HG03064 (cell line): ENCODE data around the gene LAMC2.
"Not testable (repeated sequence)": the region's sequence is repeated elsewhere in the genome, so short reads cannot be mapped to it uniquely, and the experiment has no call there.

Experiments used
- ATAC-seq: cut with Tn5 transposase; IDR thresholded peaks from one replicate; pipeline ENCODE4 v1.9.1; 2021; ENCODE audit warnings: low read depth; ENCODE audit not compliant: unreplicated experiment

Gene LAMC2

GRCh38 chr1:183251101-183251958, 65.3 kb downstream of the LAMC2 start:
- ATAC-seq, result no peak

DNA sequence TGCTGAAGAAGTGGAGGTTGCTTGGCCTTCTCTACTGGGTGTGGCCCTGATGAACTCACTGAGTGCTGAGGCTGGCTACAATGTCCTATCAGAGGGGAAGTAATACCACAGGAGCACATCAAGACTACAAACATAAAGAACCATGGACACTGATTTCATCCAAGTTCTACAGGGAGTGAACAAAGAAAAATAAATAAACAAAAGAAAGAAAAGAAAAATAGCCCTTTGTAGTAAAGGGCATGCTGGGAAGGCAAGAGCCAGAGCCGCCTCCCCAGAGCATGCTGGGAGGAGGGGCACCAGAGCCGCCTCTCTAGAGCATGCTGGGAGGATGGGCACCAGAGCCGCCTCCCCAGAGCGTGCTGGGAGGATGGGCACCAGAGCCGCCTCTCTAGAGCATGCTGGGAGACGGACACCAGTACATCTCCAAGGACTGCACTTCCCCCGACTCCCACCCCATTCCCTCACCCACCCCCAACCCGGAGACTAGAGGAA, 65.9 kb downstream of the LAMC2 start:
- ATAC-seq, result no peak

- ATAC-seq, result no peak
Observed at GRCh38 chr1:183255073-183255472, 69.0 kb downstream of the LAMC2 start.

GRCh38 chr1:183259924-183260323, 73.9 kb downstream of the LAMC2 start:
- ATAC-seq, result no peak

GRCh38 chr1:183262628-183263200, 76.7 kb downstream of the LAMC2 start:
- ATAC-seq, result no peak

GRCh38 chr1:183263886-183264602, 78.0 kb downstream of the LAMC2 start:
- ATAC-seq, result no peak

DNA sequence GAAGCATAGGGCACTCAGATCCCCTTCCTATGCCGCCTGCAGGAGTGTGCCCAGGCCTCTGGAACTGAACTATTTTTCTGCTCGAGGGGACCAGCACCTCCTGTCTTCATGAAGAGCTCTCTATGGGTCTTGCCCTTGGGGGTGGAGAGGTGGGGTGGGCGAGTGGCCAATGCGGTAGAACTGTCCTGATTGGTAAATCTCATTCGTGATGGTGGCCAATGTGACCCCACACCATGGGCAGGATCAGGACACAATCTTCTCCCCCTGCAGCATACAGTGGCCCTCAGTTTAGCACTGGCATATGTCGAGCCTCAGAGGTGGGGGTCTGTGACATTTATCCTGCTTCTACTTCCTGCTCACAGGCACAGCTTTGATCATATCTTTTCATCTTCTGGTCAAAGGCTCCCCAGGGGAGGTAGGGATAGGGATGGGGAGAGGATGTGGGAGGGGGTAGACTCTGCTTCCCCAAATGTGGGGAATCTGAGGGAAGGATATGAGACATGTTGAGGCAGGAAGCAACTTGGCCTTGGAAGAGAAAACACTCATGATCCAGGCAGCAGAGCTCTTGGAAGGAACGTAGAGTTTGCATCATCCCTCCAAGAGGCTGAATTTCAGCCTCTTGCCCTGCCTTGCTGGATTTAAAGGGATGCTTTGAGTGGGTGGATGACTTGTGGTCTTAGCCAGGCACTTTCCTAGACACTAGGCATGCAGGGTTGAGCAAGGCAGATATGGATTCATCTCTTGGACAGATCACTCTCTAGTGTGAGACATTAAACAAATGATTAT, 81.8 kb downstream of the LAMC2 start:
- no peak for ATAC-seq

GRCh38 chr1:183270541-183271141, 84.6 kb downstream of the LAMC2 start:
- ATAC-seq, result no peak

- ATAC-seq, result no peak
Observed at GRCh38 chr1:183272390-183272848, 86.4 kb downstream of the LAMC2 start.

- no peak for ATAC-seq
Observed at GRCh38 chr1:183273300-183273699, 87.2 kb downstream of the LAMC2 start.

DNA sequence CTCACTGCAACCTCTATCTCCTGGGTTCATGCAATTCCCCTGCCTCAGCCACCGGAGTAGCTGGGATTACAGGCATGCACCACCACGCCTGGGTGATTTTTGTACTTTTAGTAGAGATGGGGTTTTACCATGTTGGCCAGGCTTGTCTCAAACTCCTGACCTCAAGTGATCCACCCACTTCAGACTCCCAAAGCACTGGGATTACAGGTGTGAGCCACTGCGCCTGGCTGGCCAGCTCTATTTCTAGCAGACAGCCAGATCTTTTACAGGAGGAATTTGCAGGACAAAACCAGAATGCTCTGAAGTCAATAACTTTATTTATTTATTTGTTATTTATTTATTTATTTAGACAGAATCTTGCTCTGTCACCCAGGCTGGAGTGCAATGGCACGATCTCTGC, 87.9 kb downstream of the LAMC2 start:
- ATAC-seq, result not testable (repeated sequence)

DNA sequence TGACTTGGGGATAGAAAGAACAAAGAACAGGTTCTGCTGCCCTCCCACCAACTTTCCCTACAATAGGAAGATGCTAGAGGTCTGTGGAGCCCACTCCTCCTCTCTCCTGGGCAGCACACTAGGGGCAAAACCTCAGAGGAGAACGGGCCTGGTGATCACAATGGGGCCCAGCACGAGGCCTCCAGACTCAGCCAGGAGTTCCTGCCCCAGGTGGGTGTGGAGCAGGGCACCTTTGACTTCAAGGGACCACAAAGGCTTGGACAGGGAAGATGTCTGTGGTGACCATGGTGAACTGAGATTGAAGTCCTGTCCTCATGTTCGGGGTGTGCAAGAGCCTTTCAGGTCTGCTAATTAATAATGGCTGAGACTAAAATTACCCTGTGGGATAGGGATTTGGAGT, 88.8 kb downstream of the LAMC2 start:
- ATAC-seq, result no peak

DNA sequence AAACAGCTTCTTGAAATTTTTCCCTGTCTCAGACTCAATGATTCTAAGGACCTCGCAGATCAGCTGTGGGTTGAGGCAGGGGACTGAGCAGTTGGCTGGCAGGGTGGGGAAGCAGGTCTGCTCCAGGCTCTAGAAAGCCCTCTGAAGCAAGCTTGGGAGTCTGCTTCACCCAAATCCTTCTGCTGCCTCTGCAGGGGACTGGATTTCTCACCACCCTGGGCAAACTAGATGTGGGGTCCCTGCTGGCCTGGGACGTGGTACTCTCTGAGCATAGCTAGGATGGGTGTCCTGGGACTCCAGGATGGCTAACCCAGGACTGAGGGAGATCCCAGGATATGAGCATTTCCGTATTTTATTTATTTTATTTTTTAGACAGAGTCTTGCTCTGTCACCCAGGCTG, 89.3 kb downstream of the LAMC2 start:
- no peak for ATAC-seq

- no peak for ATAC-seq
Observed at GRCh38 chr1:183276386-183277080, 90.5 kb downstream of the LAMC2 start.

DNA sequence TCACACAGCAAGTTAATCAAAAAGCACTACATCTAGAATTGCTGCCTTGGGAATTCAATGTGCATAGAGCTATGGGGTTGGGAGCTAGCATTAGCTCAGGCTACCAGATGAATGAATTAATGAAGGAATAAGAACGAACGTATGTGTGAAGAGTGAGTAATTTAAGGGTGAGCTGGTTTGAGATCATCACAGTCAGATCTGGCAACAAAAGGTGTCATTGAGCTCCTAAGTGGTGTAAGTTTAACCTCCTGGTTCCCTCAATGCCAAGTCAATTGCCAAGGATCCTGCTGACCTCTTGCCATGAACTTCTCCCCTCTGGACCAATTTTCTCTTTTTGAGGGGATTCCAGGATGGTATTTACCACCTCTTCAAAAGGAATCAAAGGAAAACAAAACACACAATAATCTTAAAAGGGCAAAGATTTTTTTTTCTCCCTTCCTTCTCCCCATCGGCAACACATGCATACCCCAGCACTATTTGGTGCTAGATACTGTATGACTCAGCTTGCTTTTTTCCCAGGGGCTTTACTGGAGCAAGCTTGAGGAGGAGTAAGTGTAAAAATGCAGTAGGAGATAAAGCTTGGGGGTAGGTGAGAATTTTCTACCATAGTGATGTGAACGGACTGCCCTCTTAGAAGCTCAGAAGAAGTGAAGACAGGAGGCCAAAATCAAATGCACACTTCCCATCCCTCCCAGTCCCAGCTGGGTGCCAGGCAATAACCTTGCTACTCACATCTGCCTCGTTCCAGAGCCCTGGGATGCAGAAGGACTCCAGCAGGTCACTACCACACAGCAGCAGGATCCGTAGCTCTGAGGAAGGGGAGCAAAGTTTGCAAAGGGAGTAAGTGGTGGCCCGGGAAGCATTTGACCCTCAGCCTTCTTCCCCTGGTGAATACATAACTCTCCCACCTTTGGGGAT, 92.0 kb downstream of the LAMC2 start:
- ATAC-seq, result no peak

- ATAC-seq, result no peak
Observed at GRCh38 chr1:183278739-183279591, 92.9 kb downstream of the LAMC2 start.

GRCh38 chr1:183279835-183280234, 93.8 kb downstream of the LAMC2 start:
- ATAC-seq, result no peak

- ATAC-seq, result no peak
Observed at GRCh38 chr1:183281039-183281438, 95.0 kb downstream of the LAMC2 start.
